HG03060 (cell line): ENCODE measurements around the gene SUMO3.

Experiments
- ATAC-seq: cut with Tn5 transposase; IDR thresholded peaks from one replicate; pipeline ENCODE4 v1.9.1; 2021; ENCODE audit warnings: low read depth, moderate number of reproducible peaks; ENCODE audit not compliant: unreplicated experiment

SUMO3 gene

GRCh38 chr21:44805859-44806258 lies 12.0 kb downstream of the SUMO3 start:
- ATAC-seq: no peak

GRCh38 chr21:44805226-44805625 lies 12.6 kb downstream of the SUMO3 start:
- no peak for ATAC-seq

- no peak for ATAC-seq
Observed at GRCh38 chr21:44804762-44805161, 13.1 kb downstream of the SUMO3 start.

GRCh38 chr21:44803651-44804050 lies 14.2 kb downstream of the SUMO3 start:
- ATAC-seq: no peak

- ATAC-seq: no peak
Observed at GRCh38 chr21:44802396-44803153, 15.3 kb downstream of the SUMO3 start.

- ATAC-seq: no peak
Observed at GRCh38 chr21:44801468-44802395, 16.1 kb downstream of the SUMO3 start, which contains the start of gene UBE2G2. Gene UBE2G2 (minus strand): TSS chr21:44801820. CDS start chr21:44801748, 72 bp downstream.

- no peak for ATAC-seq
Observed at GRCh38 chr21:44800971-44801467, 16.8 kb downstream of the SUMO3 start.

GRCh38 chr21:44800103-44800502 lies 17.8 kb downstream of the SUMO3 start:
- no peak for ATAC-seq

GRCh38 chr21:44799646-44800045 lies 18.2 kb downstream of the SUMO3 start:
- ATAC-seq: no peak

GRCh38 chr21:44797775-44798174 lies 20.1 kb downstream of the SUMO3 start:
- ATAC-seq: no peak

GRCh38 chr21:44795342-44795741 lies 22.5 kb downstream of the SUMO3 start:
- no peak for ATAC-seq

GRCh38 chr21:44793592-44794374 lies 24.1 kb downstream of the SUMO3 start:
- ATAC-seq: no peak

GRCh38 chr21:44792702-44793591 lies 24.9 kb downstream of the SUMO3 start:
- ATAC-seq: no peak

GRCh38 chr21:44791993-44792392 lies 25.9 kb downstream of the SUMO3 start:
- no peak for ATAC-seq

- no peak for ATAC-seq
Observed at GRCh38 chr21:44791246-44791645, 26.6 kb downstream of the SUMO3 start.

GRCh38 chr21:44790368-44790767 lies 27.5 kb downstream of the SUMO3 start:
- ATAC-seq: no peak

GRCh38 chr21:44789880-44790279 lies 28.0 kb downstream of the SUMO3 start:
- ATAC-seq: no peak

- ATAC-seq: no peak
Observed at GRCh38 chr21:44785620-44786335, 32.1 kb downstream of the SUMO3 start.

GRCh38 chr21:44784810-44785209 lies 33.1 kb downstream of the SUMO3 start:
- no peak for ATAC-seq
